A549 (cell line): ENCODE measurements around the gene MVB12B. TPM values are rescaled to one million over a fixed set of nuclear protein-coding genes. Genes with fewer than 3 reads are reported as not detected.

Source experiments
- ATAC-seq, 2 experiments: fragments of 200-7000 bp in 1 of 2; fragments of >200 bp in 1 of 2; cut with Nextera tagmentation in 1 of 2; cut with Tn5 transposase in 1 of 2; 3 replicates each; pipeline versions ENCODE4 v1.8.0 to v1.9.1; 2018 to 2020; ENCODE audit warnings: mild to moderate bottlenecking in 1 of 2, moderate library complexity in 1 of 2
- CTCF ChIA-PET: fragments of 300-600 bp; sonication (Branson Sonifier 250); formaldehyde crosslinking; extraction: SDS; loops from one replicate; lab custom pipeline; 2021; ENCODE audit warnings: antibody characterized with exemption, inconsistent platforms; lab: Yijun Ruan, JAX
- POLR2A ChIA-PET: fragments of 350-600 bp; formaldehyde crosslinking; extraction: SDS; loops from one replicate; lab custom pipeline; 2021; ENCODE audit warnings: antibody characterized with exemption, inconsistent platforms; lab: Yijun Ruan, JAX
- DNase-seq, 2 experiments: peaks; one replicate each; pipeline versions ENCODE4 v3.0.0 to v3.0.0-alpha.2; 2011 to 2016; ENCODE audit warnings: low read depth in 1 of 2, low spot score in 1 of 2
- FAIRE-seq: peaks from 2 replicates; lab custom pipeline; 2011; peaks lifted over from hg19 to GRCh38; lab: Jason Lieb, UNC
- H3K27ac ChIP-seq, 2 experiments: fragments of >200 bp; sonication (Bioruptor Twin); formaldehyde crosslinking; 3 replicates each; pipeline ENCODE4 v1.5.1; 2016 to 2017
- H3K4me1 ChIP-seq: fragments of >200 bp; sonication (Bioruptor Twin); formaldehyde crosslinking; 3 replicates; pipeline ENCODE4 v1.6.1; 2016
- H3K4me2 ChIP-seq: fragments of >200 bp; sonication (Bioruptor Twin); formaldehyde crosslinking; 3 replicates; pipeline ENCODE4 v1.6.1; 2016
- H3K4me3 ChIP-seq: fragments of >200 bp; sonication (Bioruptor Twin); formaldehyde crosslinking; 3 replicates; pipeline ENCODE4 v1.5.1; 2016
- H3K9me3 ChIP-seq: fragments of >200 bp; sonication (Bioruptor Twin); formaldehyde crosslinking; 3 replicates; pipeline ENCODE4 v1.6.1; 2016
- BCL3 ChIP-seq: fragments of >200 bp; sonication (Bioruptor Twin); formaldehyde crosslinking; IDR thresholded peaks from 3 replicates; pipeline ENCODE4 v1.6.1; 2016
- BHLHE40 ChIP-seq: IDR thresholded peaks from 2 replicates; pipeline ENCODE4 v1.6.1; 2012; ENCODE audit warnings: low read depth, low read length, inconsistent platforms
- CEBPB ChIP-seq, 2 experiments: fragments of >200 bp in 1 of 2; sonication (Bioruptor Twin) in 1 of 2; formaldehyde crosslinking in 1 of 2; IDR thresholded peaks; 2 replicates each; pipeline ENCODE4 v1.6.1; 2012 to 2016
- E2F6 ChIP-seq: IDR thresholded peaks from 2 replicates; pipeline ENCODE4 v1.6.1; 2012; ENCODE audit warnings: low read depth, borderline replicate concordance
- FOSB ChIP-seq: fragments of 250-450 bp; sonication (Bioruptor Pico); IDR thresholded peaks from 2 replicates; pipeline ENCODE4 v1.5.0; 2020; ENCODE audit warnings: mild to moderate bottlenecking, moderate library complexity
- HOXA7 ChIP-seq: fragments of 250-450 bp; sonication (Bioruptor Pico); IDR thresholded peaks from 2 replicates; pipeline ENCODE4 v1.5.0; 2020; ENCODE audit warnings: mild to moderate bottlenecking, moderate library complexity
- HOXB13 ChIP-seq: fragments of 250-450 bp; sonication (Bioruptor Pico); IDR thresholded peaks from 2 replicates; pipeline ENCODE4 v1.5.0; 2020; ENCODE audit warnings: low read depth, mild to moderate bottlenecking, moderate library complexity
- KDM1A ChIP-seq: fragments of 200-600 bp; sonication (generic); IDR thresholded peaks from 2 replicates; pipeline ENCODE4 v1.6.1; 2016; ENCODE audit warnings: low read depth, mild to moderate bottlenecking
- NFE2L2 ChIP-seq: fragments of 150-350 bp; conservative IDR thresholded peaks from 2 replicates; pipeline ENCODE4 v1.6.1; 2014; ENCODE audit warnings: low read length
- NR3C1 ChIP-seq: fragments of >200 bp; sonication (Bioruptor Twin); formaldehyde crosslinking; IDR thresholded peaks from 3 replicates; pipeline ENCODE4 v1.6.1; 2017
- PBX3 ChIP-seq: IDR thresholded peaks from 2 replicates; pipeline ENCODE4 v1.6.1; 2012
- PHF8 ChIP-seq: fragments of 200-600 bp; sonication (generic); IDR thresholded peaks from 2 replicates; pipeline ENCODE4 v1.6.1; 2016; ENCODE audit warnings: low read depth, mild to moderate bottlenecking, antibody characterized with exemption, moderate library complexity, borderline replicate concordance
- RAD21 ChIP-seq, 2 experiments: fragments of >200 bp in 1 of 2; sonication (Bioruptor Twin) in 1 of 2; formaldehyde crosslinking in 1 of 2; IDR thresholded peaks in 1 of 2; conservative IDR thresholded peaks in 1 of 2; 2 replicates in 1 of 2; 3 replicates in 1 of 2; pipeline ENCODE4 v1.6.1; 2012 to 2018; ENCODE audit warnings: inconsistent platforms in 1 of 2
- RARB ChIP-seq: fragments of 250-450 bp; sonication (Bioruptor Pico); IDR thresholded peaks from 2 replicates; pipeline ENCODE4 v1.8.0; 2021; ENCODE audit warnings: mild to moderate bottlenecking, moderate library complexity
- REST ChIP-seq: fragments of 200-600 bp; sonication (generic); IDR thresholded peaks from 2 replicates; pipeline ENCODE4 v1.6.1; 2016; ENCODE audit warnings: antibody characterized with exemption, mild to moderate bottlenecking, moderate library complexity
- ZSCAN20 ChIP-seq: fragments of 250-450 bp; sonication (Bioruptor Pico); IDR thresholded peaks from 2 replicates; pipeline ENCODE4 v1.8.0; 2022; ENCODE audit warnings: mild to moderate bottlenecking, moderate library complexity
- WGBS: methylation state at CpG from one replicate; pipeline ENCODE4 v1.1.6; 2017; ENCODE audit errors: missing lambda C conversion rate; 5-methylcytosine and 5-hydroxymethylcytosine counted together
- polyA plus RNA-seq, 4 experiments: library from polyadenylated mRNA; depleted of rRNA in 3 of 4; stranded (reverse); fragments of >200 nt; fragmentation: RNase III in 1 of 4; extraction: RNeasy Plus Mini Kit Qiagen cat#74134 plus additional on column Dnase treatment in 1 of 4; gene quantifications; 2 replicates in 3 of 4; 3 replicates in 1 of 4; pipeline ENCODE4 v1.2.3, GENCODE V29; 2011 to 2017

The MVB12B gene
- polyA plus RNA-seq, 2 of the 4 experiments (the other 2 are of a cell fraction): 4.6 to 5.9 TPM

GRCh38 chr9:126488310-126488709, 161.7 kb downstream of the MVB12B start (continued):
- no peak for TF ChIP-seq REST
- TF ChIP-seq NFE2L2: no peak
- TF ChIP-seq RARB (CRISPR knock-in tag): no peak
- no peak for TF ChIP-seq NR3C1
- no peak for TF ChIP-seq HOXB13 (CRISPR knock-in tag)
- no peak for TF ChIP-seq CEBPB (IDR thresholded peaks at IDR 0.05)
- no peak for TF ChIP-seq BHLHE40
- TF ChIP-seq, all 56 proteins: peak for 0

- no peaks in the 10 kb centered on the region for H3K4me1 ChIP-seq
- H3K9me3 ChIP-seq: no peaks in the 10 kb centered on the region
- ATAC-seq (peak; percentile 21 to 45; a peak in 3 of 6 replicates), DNase-seq (no peak), FAIRE-seq (no peak)
- H3K27ac ChIP-seq: no peak overlapping the region
- ChIA-PET POLR2A (no interaction called here), CTCF (interaction anchor here (0.9 to 8.3 kb wide), 3 partner anchors 12 to 90 kb away, joined by 4 to 79 read pairs (median 62); no protein-coding TSS in a partner anchor)
- TF ChIP-seq HOXA7 (CRISPR knock-in tag) (no peak), BCL3 (no peak), PBX3 (no peak), FOSB (CRISPR knock-in tag) (no peak)
- no peak overlapping the region for H3K4me2 ChIP-seq
- 75% methylated on average over 2 of the region's 8 CpGs for whole genome bisulfite sequencing
- H3K4me3 ChIP-seq: no peak overlapping the region
These were observed 162.3 kb downstream of the MVB12B start for GRCh38 chr9:126488881-126489404.

GRCh38 chr9:126489581-126490213, 163.1 kb downstream of the MVB12B start:
- CTCF ChIA-PET: interaction anchor here (2.2 to 8.3 kb wide), 8 partner anchors 7 to 268 kb away, joined by 5 to 84 read pairs (median 38); no protein-coding TSS in a partner anchor
- ATAC-seq: no peak

More at GRCh38 chr9:126489581-126490213, 163.1 kb downstream of the MVB12B start:
- POLR2A ChIA-PET: no interaction called here
- DNase-seq: no peak
- Histone ChIP-seq H3K9me3 (no peaks in the 10 kb centered on the region), H3K4me3 (no peak overlapping the region), H3K27ac (no peak overlapping the region), H3K4me2 (no peak overlapping the region), H3K4me1 (no peaks in the 10 kb centered on the region)
- WGBS: 91% methylated on average over 20 of the region's 20 CpGs
- TF ChIP-seq KDM1A: no peak
- no peak for TF ChIP-seq PHF8
- no peak for TF ChIP-seq RAD21 (conservative IDR thresholded peaks at IDR 0.05 in 1 of 2, IDR thresholded peaks at IDR 0.05 in 1 of 2)
- no peak for TF ChIP-seq ZSCAN20
- no peak for TF ChIP-seq E2F6
- no peak for FAIRE-seq
